ENCODE results near the gene RHOD. TPM values are rescaled to one million over a fixed set of nuclear protein-coding genes. Genes with fewer than 3 reads are reported as not detected.

Gene RHOD
- polyA plus RNA-seq, 1 of the 3 experiments (the other 2 are of a cell fraction) = not detected

DNA sequence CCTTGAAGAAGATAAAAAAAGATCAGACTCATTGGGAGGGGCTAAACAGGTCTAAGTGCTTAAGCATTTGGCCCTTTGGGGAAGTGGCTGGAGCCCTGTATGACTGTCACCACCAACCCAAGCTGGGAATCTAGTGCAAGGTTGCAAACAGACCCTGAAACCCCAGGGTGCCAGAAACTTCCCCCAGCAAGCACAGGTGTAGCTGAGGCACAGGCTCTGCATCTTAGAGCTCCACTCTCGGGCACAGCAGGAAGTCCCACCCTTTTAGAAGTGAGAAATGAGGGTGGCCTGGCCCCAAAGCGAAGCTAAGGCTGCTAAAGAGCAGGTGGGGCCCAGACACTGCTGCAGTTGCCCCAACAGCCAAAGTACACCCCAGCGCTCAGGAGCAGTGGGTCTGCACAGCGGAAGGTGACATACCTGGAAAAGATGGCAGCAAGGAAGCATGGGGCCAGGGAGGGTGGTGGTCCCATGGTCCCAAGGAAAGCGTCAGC is 56.6 kb downstream of the RHOD start:
- H3K27me3 ChIP-seq (ENCODE audit: insufficient read depth) = no peaks in the 10 kb centered on the region
- H3K9me3 ChIP-seq = no peaks in the 10 kb centered on the region
- no peaks in the 10 kb centered on the region for H4K20me1 ChIP-seq (ENCODE audit: insufficient read depth)
- no peak overlapping the region for H2AFZ ChIP-seq (ENCODE audit: low read depth)
- H3K4me3 ChIP-seq (ENCODE audit: low read depth in 2 of 2, low read length in 1 of 2) = no peak overlapping the region
- H3K36me3 ChIP-seq (replicated peaks in 1 of 2; ENCODE audit: control insufficient read depth in 1 of 2, insufficient read depth in 2 of 2, low read length in 1 of 2) = no peaks in the 10 kb centered on the region
- TF ChIP-seq, protein P1, sequence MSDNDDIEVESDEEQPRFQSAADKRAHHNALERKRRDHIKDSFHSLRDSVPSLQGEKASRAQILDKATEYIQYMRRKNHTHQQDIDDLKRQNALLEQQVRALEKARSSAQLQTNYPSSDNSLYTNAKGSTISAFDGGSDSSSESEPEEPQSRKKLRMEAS (IDR thresholded peaks at IDR 0.05; ENCODE audit: low read depth) = no peak
- TF ChIP-seq POLR2AphosphoS5 (IDR thresholded peaks at IDR 0.05; ENCODE audit: low read depth, low read length) = no peak
- TF ChIP-seq YY1 (IDR thresholded peaks at IDR 0.05; ENCODE audit: low read depth) = no peak
- TF ChIP-seq USF2 (IDR thresholded peaks at IDR 0.05; ENCODE audit: borderline replicate concordance, low read depth, low read length) = no peak
- no peak for TF ChIP-seq TCF12 (IDR thresholded peaks at IDR 0.05)
- no peak for TF ChIP-seq SIN3A (IDR thresholded peaks at IDR 0.05; ENCODE audit: borderline replicate concordance, low read depth, low read length)
- TF ChIP-seq CTCF (IDR thresholded peaks at IDR 0.05) = no peak
- TF ChIP-seq RFX5 (IDR thresholded peaks at IDR 0.05; ENCODE audit: low read length) = no peak
- H3K4me1 ChIP-seq (ENCODE audit: control insufficient read depth in 1 of 2, insufficient read depth in 2 of 2, low read depth in 1 of 2, low read length in 1 of 2) = peaks cover 0 to 4% of the 10 kb centered on the region in 2 experiments; a peak in 1 of 4 replicates
- no peak for DNase-seq
- no peaks in the 10 kb centered on the region for H3K79me2 ChIP-seq (ENCODE audit: insufficient read depth)
- H3K9ac ChIP-seq = no peak overlapping the region
- no peak overlapping the region for H3K27ac ChIP-seq (ENCODE audit: low read depth in 2 of 2, low read length in 1 of 2)
- ChIA-PET CTCF (interaction anchor here (0.9 to 3.5 kb wide), 3 partner anchors 32 to 71 kb away, joined by 3 to 13 read pairs (median 4); no protein-coding TSS in a partner anchor), POLR2A (no interaction called here)
- no peak overlapping the region for H3K4me2 ChIP-seq
- peaks cover 5% of the 10 kb centered on the region for H3F3A ChIP-seq (replicated peaks; ENCODE audit: insufficient read depth)
- no peaks in the 10 kb centered on the region for H3K9me2 ChIP-seq
- WGBS (ENCODE audit: low lambda C conversion rate) = 93% methylated on average over 3 of the region's 5 CpGs

DNA sequence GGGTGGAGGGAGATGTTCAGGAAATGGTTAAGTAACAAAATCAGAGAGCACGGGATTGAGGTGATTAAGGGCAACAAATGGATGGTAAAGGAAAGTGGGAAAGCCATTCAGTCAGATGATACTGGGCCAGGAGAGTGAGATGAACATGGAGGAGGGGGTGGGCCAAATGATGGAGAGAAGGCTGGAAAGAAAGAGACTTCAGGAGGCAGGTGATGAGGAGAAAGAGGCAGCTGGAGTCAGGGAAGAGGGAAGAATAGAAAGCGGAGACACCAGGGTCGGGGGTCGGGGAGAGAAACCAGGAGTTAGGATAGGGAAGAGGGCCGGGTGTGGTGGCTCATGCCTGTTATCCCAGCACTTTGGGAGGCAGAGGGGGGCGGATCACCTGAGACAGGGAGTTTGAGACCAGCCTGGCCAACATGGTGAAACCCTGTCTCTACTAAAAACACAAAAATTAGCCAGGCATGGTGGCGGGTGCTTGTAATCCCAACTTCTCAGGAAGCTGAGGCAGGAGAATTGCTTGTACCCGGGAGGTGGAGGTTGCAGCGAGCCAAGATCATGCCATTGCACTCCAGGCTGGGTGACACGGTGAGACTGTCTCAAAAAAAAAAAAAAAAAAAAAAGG is 57.7 kb downstream of the RHOD start:
- Histone ChIP-seq H2AFZ (ENCODE audit: low read depth) (no peak overlapping the region), H3K9ac (no peak overlapping the region), H3K9me2 (no peaks in the 10 kb centered on the region), H3K4me2 (no peak overlapping the region), H3K27ac (ENCODE audit: low read depth in 2 of 2, low read length in 1 of 2) (no peak overlapping the region), H3K36me3 (replicated peaks in 1 of 2; ENCODE audit: control insufficient read depth in 1 of 2, insufficient read depth in 2 of 2, low read length in 1 of 2) (no peaks in the 10 kb centered on the region), H3K4me3 (ENCODE audit: low read depth in 2 of 2, low read length in 1 of 2) (no peak overlapping the region), H3K27me3 (ENCODE audit: insufficient read depth) (no peaks in the 10 kb centered on the region), H3F3A (replicated peaks; ENCODE audit: insufficient read depth) (peaks cover 5% of the 10 kb centered on the region), H4K20me1 (ENCODE audit: insufficient read depth) (no peaks in the 10 kb centered on the region), H3K9me3 (no peaks in the 10 kb centered on the region), H3K4me1 (ENCODE audit: control insufficient read depth in 1 of 2, insufficient read depth in 2 of 2, low read depth in 1 of 2, low read length in 1 of 2) (peaks cover 0 to 8% of the 10 kb centered on the region in 2 experiments; a peak in 1 of 4 replicates), H3K79me2 (ENCODE audit: insufficient read depth) (no peaks in the 10 kb centered on the region)
- POLR2A ChIA-PET = no interaction called here
- WGBS (ENCODE audit: low lambda C conversion rate) = 81% methylated on average over 10 of the region's 10 CpGs
- DNase-seq = no peak
- TF ChIP-seq USF1 (IDR thresholded peaks at IDR 0.05; ENCODE audit: borderline replicate concordance, low read depth) (no peak), ELF1 (IDR thresholded peaks at IDR 0.05) (no peak), GATA2 (CRISPR knock-in tag; IDR thresholded peaks at IDR 0.05) (no peak), FOXJ3 (CRISPR knock-in tag; IDR thresholded peaks at IDR 0.05) (no peak), USF2 (IDR thresholded peaks at IDR 0.05; ENCODE audit: borderline replicate concordance, low read depth, low read length) (no peak), FOSL2 (IDR thresholded peaks at IDR 0.05; ENCODE audit: borderline replicate concordance, low read depth) (no peak), RXRA (IDR thresholded peaks at IDR 0.05; ENCODE audit: borderline replicate concordance, low read depth) (no peak), POLR2AphosphoS5 (IDR thresholded peaks at IDR 0.05; ENCODE audit: low read depth, low read length) (no peak), TEAD4 (IDR thresholded peaks at IDR 0.05; ENCODE audit: borderline replicate concordance, insufficient read depth) (no peak), CHD2 (IDR thresholded peaks at IDR 0.05; ENCODE audit: low read length, partially characterized antibody) (no peak), YY1 (IDR thresholded peaks at IDR 0.05; ENCODE audit: low read depth) (no peak), IRF3 (IDR thresholded peaks at IDR 0.05; ENCODE audit: low read depth, low read length) (no peak), SIN3A (IDR thresholded peaks at IDR 0.05; ENCODE audit: borderline replicate concordance, low read depth, low read length) (no peak)
- CTCF ChIA-PET = interaction anchor here (0.9 to 3.5 kb wide), 2 partner anchors 33 to 70 kb away, joined by 3 to 13 read pairs; no protein-coding TSS in a partner anchor

All from SK-N-SH (cell line).